ENCODE measurements around the gene SMAD1.

The SMAD1 gene

DNA sequence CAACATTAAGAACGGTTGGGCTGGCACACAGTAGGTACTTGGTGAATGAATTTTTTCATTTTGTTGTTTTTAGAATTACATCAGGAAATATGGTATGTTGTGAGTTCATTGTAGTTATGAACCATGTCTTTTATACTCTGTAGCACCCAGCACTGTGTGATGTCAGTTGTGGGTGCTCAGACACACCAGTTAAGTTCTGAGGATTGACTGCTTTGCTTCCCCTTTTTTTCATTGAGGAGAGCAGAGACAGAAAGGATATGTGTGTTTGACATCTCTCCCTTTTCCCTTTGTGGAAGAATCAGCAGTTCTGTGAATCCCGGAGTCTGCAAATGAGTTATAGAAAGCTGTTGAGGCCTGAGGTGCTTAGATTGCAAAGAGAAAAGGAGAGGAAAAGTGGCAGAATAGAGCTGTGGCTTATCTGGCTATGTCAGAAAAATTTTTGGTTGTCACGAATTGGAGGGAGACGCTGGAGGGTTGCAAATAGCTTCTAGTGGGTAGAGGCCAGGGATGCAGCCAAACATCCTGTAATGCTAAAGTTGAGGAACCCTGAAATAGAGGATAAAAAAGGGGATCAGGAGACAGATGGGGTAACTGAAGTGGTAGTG, 13.1 kb downstream of the SMAD1 start:
- no peak for DNase-seq (ENCODE audit: low read depth)
- TF ChIP-seq, protein P1, sequence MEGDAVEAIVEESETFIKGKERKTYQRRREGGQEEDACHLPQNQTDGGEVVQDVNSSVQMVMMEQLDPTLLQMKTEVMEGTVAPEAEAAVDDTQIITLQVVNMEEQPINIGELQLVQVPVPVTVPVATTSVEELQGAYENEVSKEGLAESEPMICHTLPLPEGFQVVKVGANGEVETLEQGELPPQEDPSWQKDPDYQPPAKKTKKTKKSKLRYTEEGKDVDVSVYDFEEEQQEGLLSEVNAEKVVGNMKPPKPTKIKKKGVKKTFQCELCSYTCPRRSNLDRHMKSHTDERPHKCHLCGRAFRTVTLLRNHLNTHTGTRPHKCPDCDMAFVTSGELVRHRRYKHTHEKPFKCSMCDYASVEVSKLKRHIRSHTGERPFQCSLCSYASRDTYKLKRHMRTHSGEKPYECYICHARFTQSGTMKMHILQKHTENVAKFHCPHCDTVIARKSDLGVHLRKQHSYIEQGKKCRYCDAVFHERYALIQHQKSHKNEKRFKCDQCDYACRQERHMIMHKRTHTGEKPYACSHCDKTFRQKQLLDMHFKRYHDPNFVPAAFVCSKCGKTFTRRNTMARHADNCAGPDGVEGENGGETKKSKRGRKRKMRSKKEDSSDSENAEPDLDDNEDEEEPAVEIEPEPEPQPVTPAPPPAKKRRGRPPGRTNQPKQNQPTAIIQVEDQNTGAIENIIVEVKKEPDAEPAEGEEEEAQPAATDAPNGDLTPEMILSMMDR (conservative IDR thresholded peaks at IDR 0.05; ENCODE audit: low read length): no peak
- H3K4me3 ChIP-seq (ENCODE audit: low read length): no peak overlapping the region

DNA sequence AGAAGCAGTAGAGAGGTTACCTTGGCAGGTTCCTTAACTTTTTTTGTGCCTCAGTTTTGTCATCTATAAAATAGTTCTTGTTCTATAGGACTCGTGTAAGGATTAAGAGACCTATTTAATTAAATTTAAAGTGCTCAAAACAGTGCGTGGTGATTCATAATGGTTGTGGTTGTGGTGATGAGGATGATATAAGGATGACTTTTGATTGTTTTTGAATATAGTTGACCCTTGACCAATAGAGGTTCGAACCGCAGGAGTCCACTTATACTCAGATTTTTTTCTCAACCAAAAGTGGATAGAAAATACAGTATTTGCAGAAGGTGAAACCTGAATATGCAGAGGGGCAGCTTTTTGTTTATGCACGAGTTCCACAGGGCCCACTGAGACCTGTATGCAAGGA, 14.6 kb downstream of the SMAD1 start:
- H3K4me3 ChIP-seq (ENCODE audit: low read length): no peak overlapping the region
- TF ChIP-seq, protein P1 (conservative IDR thresholded peaks at IDR 0.05; ENCODE audit: low read length): no peak
- no peak for DNase-seq (ENCODE audit: low read depth)

DNA sequence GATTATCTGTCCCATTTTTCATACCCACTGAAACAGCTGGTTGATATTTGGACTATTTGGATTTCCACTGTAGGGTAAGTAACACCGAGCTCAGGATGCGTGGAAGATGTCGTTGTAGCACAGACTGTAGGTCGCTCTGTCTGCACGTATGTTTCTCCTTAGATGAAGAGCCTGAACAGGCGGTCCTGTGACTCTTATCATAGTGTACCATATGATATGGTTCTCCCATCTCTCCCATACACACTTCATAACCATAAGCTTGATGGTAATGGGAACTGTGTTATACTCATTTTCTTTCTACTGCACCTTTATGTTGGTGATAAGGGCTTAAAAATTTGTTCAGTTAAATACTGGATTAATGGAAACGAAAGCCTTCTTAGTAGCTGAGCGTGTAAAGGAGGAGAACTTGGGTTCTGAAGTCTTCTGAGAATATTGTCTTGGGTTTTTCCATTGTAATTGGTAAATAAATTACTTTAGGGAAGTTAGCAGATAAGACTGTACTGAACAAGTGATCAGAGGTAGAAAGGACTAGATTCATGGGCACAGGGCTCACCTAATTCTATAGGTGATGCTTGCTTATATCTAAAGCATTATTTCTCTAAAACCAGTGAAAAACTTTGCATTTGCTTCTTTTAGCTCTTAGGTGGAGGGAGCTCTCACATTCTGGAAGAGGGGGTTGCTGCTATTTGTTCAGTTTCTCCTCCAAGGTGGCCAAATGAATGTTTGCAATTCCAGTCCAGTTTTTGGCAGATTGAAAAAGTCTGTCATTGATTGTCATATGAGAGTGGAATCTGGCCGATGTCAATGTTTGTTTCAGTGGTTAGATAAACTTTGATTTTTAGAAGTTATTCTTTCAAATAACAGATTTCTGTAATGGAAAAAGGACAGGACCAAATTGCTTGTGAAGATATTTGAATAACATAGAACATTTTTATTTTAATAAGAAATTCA, 15.8 kb downstream of the SMAD1 start:
- no peak for DNase-seq (ENCODE audit: low read depth)
- TF ChIP-seq, protein P1 (conservative IDR thresholded peaks at IDR 0.05; ENCODE audit: low read length): no peak
- H3K4me3 ChIP-seq (ENCODE audit: low read length): no peak overlapping the region

DNA sequence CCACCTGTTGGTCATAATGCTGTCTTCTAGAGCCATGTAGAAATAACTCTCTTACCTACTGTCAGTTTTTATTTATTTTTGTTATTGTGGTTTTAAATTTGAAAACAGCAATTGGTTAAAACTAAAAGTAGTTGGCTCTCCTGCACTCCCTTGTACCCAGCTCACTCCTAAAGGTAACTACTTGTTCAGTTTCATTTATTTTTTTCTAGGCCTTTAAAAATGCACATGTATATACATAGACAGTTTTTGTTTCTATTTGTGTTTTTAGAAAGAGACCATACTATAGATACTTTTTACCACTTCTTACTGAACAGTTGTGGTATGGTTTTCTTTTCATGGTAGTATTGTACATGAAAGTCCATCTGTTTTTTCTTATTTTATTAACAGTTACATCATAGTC, 16.8 kb downstream of the SMAD1 start:
- no peak overlapping the region for H3K4me3 ChIP-seq (ENCODE audit: low read length)
- no peak for DNase-seq (ENCODE audit: low read depth)
- TF ChIP-seq, protein P1 (conservative IDR thresholded peaks at IDR 0.05; ENCODE audit: low read length): no peak

DNA sequence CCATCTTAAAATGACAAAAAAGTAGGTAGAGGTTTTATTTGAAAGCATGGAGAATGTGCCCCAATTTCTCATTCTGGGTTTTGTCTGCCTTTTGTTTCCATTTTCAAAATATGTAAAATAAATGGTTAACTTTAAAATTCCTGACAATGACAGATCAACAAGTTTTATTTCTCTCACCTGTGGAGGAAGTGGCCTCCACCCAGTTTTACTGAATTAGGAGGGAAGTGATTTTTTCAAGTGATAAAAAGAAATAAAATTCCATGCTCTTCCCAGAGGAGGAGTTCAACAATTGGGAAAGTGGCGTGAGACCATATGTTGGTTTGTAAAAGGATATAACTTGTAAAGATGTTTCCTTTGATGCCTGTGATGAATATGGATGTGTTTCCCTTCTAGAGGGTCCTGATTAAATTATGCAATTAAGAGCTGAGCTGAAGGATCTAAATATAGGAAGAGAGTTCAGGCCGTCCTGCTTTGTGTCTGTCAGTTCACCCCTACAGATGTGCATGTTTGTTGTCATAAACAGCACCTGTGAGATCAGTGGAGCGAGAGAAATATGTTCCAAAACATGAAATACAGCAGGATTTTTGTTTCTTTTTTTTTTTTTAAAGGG, 19.5 kb downstream of the SMAD1 start:
- DNase-seq (ENCODE audit: low read depth): no peak
- TF ChIP-seq, protein P1 (conservative IDR thresholded peaks at IDR 0.05; ENCODE audit: low read length): no peak
- H3K4me3 ChIP-seq (ENCODE audit: low read length): no peak overlapping the region

DNA sequence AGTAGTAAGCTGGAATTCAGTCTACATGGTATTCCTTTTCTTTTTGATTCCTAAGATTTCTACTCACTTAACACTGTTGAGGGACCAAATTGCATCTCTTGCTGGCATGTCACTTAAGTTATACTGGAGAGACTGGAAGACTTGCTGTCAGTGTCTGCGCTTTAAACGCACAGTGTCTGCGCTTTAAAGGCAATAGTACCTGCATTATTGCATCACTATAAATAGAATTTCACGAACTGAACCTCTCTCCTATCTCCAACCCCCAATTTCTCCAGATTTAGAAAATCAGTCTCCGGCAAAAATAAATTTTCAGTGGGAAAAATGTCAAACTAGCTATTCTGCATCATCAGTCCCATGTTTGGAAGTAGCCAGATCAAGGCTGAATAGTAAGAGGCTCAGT, 21.2 kb downstream of the SMAD1 start:
- H3K4me3 ChIP-seq (ENCODE audit: low read length): no peak overlapping the region
- DNase-seq (ENCODE audit: low read depth): no peak
- TF ChIP-seq, protein P1 (conservative IDR thresholded peaks at IDR 0.05; ENCODE audit: low read length): no peak

All from AG10803 (cell line).